Esophagus muscularis mucosa (tissue), 4 donors: ENCODE data around the gene MDM1. TPM values are rescaled to one million over a fixed set of nuclear protein-coding genes. Genes with fewer than 3 reads are reported as not detected.

Source experiments
- DNase-seq: peaks from one replicate; pipeline ENCODE4 v3.0.0-alpha.2; 2017; ENCODE audit errors: extremely low spot score
- H3K27ac ChIP-seq, 4 donors: fragments of 200-600 bp; sonication (generic); replicated peaks in 1 of 4; 1 replicate in 3 of 4; 2 replicates in 1 of 4; pipeline ENCODE4 v1.5.1; 2016 to 2019; ENCODE audit warnings: mild to moderate bottlenecking in 1 of 4
- H3K27me3 ChIP-seq, 4 donors: fragments of 200-600 bp; sonication (generic); one replicate each; pipeline versions ENCODE4 v1.5.1 to v1.6.0; 2016 to 2019
- H3K36me3 ChIP-seq, 4 donors: fragments of 200-600 bp; sonication (generic); one replicate each; pipeline ENCODE4 v1.5.1; 2016 to 2019
- H3K4me1 ChIP-seq, 4 donors: fragments of 200-600 bp; sonication (generic); one replicate each; pipeline ENCODE4 v1.5.1; 2016 to 2019
- H3K4me3 ChIP-seq, 4 donors: fragments of 200-600 bp; sonication (generic); 1 replicate in 2 of 4; 2 replicates in 2 of 4; pipeline ENCODE4 v1.5.1; 2016 to 2019; ENCODE audit warnings: mild to moderate bottlenecking in 4 of 4, moderate library complexity in 1 of 4
- H3K9me3 ChIP-seq, 4 donors: fragments of 200-600 bp; sonication (generic); 1 replicate in 3 of 4; 2 replicates in 1 of 4; pipeline ENCODE4 v1.5.1; 2016 to 2019
- EP300 ChIP-seq: sonication (generic); formaldehyde crosslinking; IDR thresholded peaks from one replicate; pipeline ENCODE4 v1.6.1; 2017; ENCODE audit warnings: antibody characterized with exemption
- POLR2A ChIP-seq: fragments of 450-650 bp; IDR thresholded peaks from one replicate; pipeline ENCODE4 v1.6.1; 2017; ENCODE audit warnings: antibody characterized with exemption, moderate library complexity, mild to moderate bottlenecking, low read depth
- POLR2AphosphoS5 ChIP-seq, 2 donors: sonication (generic); formaldehyde crosslinking; IDR thresholded peaks; one replicate each; pipeline ENCODE4 v1.6.1; 2017; ENCODE audit warnings: antibody characterized with exemption in 2 of 2
- WGBS: methylation state at CpG from one replicate; pipeline ENCODE4 v1.1.5; 2018; 5-methylcytosine and 5-hydroxymethylcytosine counted together
- intact Hi-C: fragments of 100-400 bp; cut with DNase I; formaldehyde crosslinking; loops from one replicate; pipeline ENCODE4 v1.15.1; 2023
- total RNA-seq, 4 donors: library from RNA; depleted of rRNA; stranded (reverse); fragments of >200 nt; gene quantifications; one replicate each; pipeline versions ENCODE4 v1.1.0 to v1.2.1, GENCODE V29; 2016
- TF ChIP-seq, protein P1 (sequence below), 3 experiments: fragments of 200-600 bp in 2 of 3; fragments of 450-650 bp in 1 of 3; sonication (generic) in 2 of 3; IDR thresholded peaks; one replicate each; pipeline ENCODE4 v1.5.1; 2017 to 2019; ENCODE audit warnings: antibody characterized with exemption in 3 of 3, mild to moderate bottlenecking in 2 of 3, moderate library complexity in 1 of 3

The MDM1 gene
- total RNA-seq, 4 donors from 2014 or later = 11.3 to 33.2 (median 14.7) TPM

- no peak for DNase-seq
- H3K27ac ChIP-seq = no peak overlapping the region
- no peaks in the 10 kb centered on the region for H3K36me3 ChIP-seq
- no peaks in the 10 kb centered on the region for H3K27me3 ChIP-seq
- 68% methylated on average over 2 of the region's 2 CpGs for WGBS
- no peak overlapping the region for H3K4me3 ChIP-seq
- peaks cover 0 to 46% (median 44%) of the 10 kb centered on the region in 4 donors for H3K4me1 ChIP-seq
- no peaks in the 10 kb centered on the region for H3K9me3 ChIP-seq
- intact Hi-C loops = no loop called here
- TF ChIP-seq POLR2A (no peak), POLR2AphosphoS5 (IDR thresholded peaks at IDR 0.05) (no peak), EP300 (no peak)
- TF ChIP-seq, protein P1, sequence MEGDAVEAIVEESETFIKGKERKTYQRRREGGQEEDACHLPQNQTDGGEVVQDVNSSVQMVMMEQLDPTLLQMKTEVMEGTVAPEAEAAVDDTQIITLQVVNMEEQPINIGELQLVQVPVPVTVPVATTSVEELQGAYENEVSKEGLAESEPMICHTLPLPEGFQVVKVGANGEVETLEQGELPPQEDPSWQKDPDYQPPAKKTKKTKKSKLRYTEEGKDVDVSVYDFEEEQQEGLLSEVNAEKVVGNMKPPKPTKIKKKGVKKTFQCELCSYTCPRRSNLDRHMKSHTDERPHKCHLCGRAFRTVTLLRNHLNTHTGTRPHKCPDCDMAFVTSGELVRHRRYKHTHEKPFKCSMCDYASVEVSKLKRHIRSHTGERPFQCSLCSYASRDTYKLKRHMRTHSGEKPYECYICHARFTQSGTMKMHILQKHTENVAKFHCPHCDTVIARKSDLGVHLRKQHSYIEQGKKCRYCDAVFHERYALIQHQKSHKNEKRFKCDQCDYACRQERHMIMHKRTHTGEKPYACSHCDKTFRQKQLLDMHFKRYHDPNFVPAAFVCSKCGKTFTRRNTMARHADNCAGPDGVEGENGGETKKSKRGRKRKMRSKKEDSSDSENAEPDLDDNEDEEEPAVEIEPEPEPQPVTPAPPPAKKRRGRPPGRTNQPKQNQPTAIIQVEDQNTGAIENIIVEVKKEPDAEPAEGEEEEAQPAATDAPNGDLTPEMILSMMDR (IDR thresholded peaks at IDR 0.05) = no peak
These were observed 19.9 kb upstream of the MDM1 start for GRCh38 chr12:68352067-68352466.

DNA sequence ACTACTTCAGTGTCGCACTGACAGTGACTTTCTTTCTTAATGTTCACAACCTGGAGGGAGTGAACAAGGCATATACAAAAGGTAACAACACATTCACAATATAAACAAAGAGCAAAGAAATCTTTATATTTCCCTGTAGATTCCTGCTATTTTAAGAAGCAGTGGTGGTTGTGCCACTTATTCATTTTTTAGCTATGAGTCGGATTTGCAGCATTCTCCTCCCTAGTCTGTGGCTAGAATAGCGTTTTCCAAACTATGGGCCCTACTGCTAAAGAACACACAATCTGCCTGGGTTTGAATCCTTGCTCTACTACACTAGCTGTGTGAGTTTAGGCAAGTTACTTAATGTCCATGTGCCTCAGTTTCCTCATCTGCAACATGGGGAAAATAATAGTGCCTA, 18.6 kb upstream of the MDM1 start:
- no peaks in the 10 kb centered on the region for H3K27me3 ChIP-seq
- WGBS = 85% methylated on average over 3 of the region's 3 CpGs
- H3K9me3 ChIP-seq = no peaks in the 10 kb centered on the region
- DNase-seq = no peak
- no peak overlapping the region for H3K4me3 ChIP-seq
- TF ChIP-seq, protein P1 (IDR thresholded peaks at IDR 0.05) = no peak
- TF ChIP-seq EP300 (no peak), POLR2A (no peak), POLR2AphosphoS5 (IDR thresholded peaks at IDR 0.05) (no peak)
- intact Hi-C loops = no loop called here
- no peak overlapping the region for H3K27ac ChIP-seq
- peaks cover 0 to 45% (median 43%) of the 10 kb centered on the region in 4 donors for H3K4me1 ChIP-seq
- no peaks in the 10 kb centered on the region for H3K36me3 ChIP-seq

DNA sequence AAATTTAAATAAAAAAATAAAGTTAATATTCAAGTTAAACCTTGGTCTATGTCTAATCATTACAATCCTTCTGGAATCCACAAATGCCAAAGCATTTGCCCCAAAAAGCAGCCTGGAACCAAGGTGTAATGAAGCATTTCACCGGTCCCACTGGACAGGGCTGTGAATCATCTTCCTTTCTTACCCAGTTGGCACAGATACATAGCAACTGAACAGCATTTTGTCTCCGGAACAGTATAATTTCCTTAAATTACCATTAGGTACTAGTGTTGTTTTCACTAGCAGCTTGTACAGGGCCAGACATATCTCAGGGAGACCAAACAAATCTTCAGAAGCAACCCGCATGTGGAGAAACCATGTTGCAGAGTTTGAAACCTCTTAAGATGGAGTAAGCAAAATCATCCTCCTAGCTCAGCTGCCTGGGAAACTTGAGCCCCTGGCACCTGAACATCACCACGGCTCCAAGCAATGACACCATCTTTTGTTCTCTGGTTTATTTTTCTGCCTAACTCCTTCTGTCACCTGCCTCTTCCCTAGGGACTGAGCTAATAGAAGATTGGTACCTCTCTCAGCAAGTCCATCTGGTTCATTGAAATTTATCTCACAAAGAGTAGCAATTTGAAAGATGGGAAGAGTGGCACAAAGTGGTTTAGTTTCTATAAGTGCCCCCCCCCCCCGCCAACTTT, 17.9 kb upstream of the MDM1 start:
- H3K27ac ChIP-seq = peak overlapping the region in 2 of 4 donors; percentile 20 to 26
- no peak for TF ChIP-seq POLR2A
- TF ChIP-seq POLR2AphosphoS5 (IDR thresholded peaks at IDR 0.05) = no peak
- TF ChIP-seq, protein P1 (IDR thresholded peaks at IDR 0.05) = no peak
- no peak for TF ChIP-seq EP300
- no peaks in the 10 kb centered on the region for H3K27me3 ChIP-seq
- H3K9me3 ChIP-seq = no peaks in the 10 kb centered on the region
- no peak overlapping the region for H3K4me3 ChIP-seq
- no peak for DNase-seq
- H3K4me1 ChIP-seq = peaks cover 0 to 40% (median 37%) of the 10 kb centered on the region in 4 donors
- intact Hi-C loops = no loop called here
- WGBS = 63% methylated on average over 5 of the region's 5 CpGs
- no peaks in the 10 kb centered on the region for H3K36me3 ChIP-seq

DNA sequence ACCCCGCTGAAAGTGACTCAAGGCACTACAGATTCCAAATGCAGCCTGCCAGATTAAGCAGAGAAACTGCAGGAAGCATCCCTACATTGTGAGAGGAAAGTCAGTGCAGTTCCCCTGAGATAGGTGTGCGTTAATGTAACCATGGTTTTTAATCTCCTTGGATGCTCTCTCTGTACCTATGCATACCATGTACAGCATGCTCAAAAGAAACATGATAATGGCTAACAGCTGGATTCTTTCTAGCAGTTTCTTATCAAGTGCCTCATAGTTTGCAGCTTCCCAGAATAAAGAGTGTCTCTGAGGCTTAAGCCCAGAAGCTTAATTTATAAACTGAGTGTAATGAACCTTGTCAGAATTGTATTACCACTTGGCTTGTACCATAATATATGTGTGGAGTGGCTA, 17.1 kb upstream of the MDM1 start:
- peak; percentile 12 for DNase-seq
- Histone ChIP-seq H3K4me3 (no peak overlapping the region), H3K27me3 (no peaks in the 10 kb centered on the region), H3K9me3 (no peaks in the 10 kb centered on the region), H3K27ac (peak overlapping the region in 2 of 4 donors; percentile 20 to 26), H3K36me3 (no peaks in the 10 kb centered on the region), H3K4me1 (peaks cover 0 to 32% (median 28%) of the 10 kb centered on the region in 4 donors)
- TF ChIP-seq EP300 (no peak), POLR2A (no peak), POLR2AphosphoS5 (IDR thresholded peaks at IDR 0.05) (no peak)
- TF ChIP-seq, protein P1 (IDR thresholded peaks at IDR 0.05) = no peak
- WGBS = 45% methylated on average over 2 of the region's 2 CpGs
- intact Hi-C loops = no loop called here
